Middle frontal gyrus (tissue), 1 donor: ENCODE measurements around the gene PTCHD4.

Experiments used
- DNase-seq: peaks from one replicate; pipeline ENCODE4 v3.0.0-alpha.2; 2015; ENCODE audit warnings: low spot score; ENCODE audit errors: extremely low spot score

The PTCHD4 gene

DNA sequence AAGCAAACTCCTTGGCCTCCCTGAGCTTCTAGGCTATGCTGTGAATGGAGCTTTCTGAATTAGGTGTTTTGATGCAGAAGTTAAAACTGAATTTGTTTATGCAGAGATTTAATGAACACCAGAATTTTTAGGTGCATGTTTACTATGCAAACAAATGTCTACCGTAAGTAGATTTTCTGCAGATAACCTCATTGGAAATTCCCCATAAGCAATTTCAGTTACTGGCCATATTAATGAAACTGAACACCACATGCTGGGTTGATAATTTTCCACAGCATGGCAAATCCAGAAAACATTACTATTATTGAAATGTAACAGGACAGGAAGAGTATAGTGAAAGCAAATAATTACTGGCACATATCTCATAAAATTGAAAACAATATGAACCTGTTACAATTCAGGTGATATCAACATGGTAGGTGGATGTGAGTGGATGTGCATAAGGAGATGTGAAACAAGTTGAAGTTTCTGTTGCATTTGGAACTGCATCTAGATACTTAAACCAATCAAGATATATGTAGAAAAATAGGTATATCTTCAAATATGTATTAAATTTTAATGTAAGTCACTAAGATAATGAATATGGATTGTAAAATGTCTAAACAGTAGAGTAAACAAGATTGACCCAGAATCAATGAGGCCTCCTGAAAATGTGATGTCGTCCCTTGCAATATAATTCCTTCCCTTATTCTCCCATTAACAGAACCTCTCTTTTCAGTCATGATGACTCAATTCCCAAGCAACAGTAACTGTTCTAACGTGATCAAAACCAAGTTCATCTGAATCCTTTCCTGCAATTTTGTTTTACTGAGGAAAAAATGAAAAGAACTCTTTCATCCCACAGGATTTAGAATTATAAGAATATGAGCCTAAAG lies 11.0 kb downstream of the PTCHD4 start:
- no peak for DNase-seq

DNA sequence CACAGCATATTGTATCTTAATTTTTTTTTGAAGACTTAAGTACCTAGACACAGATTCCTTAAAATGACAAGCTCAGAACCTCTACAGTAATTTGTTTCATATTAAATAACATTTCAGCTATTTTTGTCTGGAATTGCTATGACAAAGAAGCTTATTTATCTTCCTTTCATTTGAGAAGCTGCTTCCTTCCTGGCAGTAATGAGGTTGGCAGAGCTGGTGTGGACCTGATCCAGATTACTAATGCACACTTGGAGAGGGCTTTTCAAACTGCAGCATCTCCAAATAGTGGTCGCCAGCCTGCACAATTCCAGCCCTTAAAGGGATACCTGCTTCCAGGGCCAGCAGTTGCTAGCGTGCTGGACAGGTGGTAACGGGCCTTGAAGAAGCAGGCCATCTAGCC lies 12.1 kb downstream of the PTCHD4 start:
- no peak for DNase-seq

DNA sequence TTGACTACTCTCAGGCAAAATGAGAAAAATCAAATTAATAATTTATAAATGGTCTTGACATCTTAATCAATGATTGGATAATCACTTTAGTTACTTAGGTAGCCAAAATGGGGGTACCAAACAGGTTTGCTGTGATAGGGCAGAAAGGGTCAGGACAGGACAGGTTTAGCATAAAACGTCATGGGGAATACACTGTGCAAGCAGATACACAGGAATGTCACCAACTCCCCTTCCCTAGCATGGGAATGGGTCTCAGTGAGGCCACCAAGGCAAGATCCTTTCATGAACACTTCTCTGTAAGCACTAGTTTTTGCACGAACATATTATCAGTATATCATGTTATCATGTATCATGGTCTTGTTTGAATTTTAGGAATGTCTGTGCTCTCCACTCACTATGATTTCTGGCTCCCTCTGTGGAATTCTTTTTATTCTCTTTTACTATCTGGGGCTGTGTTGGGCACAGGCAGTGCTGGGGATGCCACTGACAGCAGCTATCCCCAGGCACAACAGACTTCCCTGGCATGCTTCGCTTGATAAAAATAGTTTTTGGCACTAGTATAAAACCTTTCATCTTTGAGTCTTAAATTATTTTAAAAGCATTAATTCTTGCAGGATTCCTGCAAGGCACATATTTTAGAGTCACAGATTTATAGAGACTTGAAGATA lies 18.3 kb downstream of the PTCHD4 start:
- no peak for DNase-seq

DNA sequence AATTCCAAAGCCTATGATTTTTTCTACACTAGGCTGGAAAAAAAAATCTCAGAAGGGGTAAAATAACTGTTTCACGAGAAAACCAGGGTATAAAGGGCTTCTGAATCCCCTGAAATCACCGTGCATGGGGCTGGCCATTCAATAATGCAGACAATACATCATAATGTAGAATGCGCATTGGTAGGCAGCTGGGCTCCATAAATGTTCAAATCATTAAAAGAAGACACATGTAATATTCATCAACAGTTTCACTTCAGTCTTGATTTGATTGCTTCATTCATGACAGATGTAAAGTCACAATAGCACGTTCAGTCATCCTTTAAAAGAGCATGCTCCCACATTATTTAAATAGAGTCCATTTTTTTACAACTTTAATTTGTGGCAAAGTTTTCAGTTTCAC lies 20.5 kb downstream of the PTCHD4 start:
- no peak for DNase-seq

DNA sequence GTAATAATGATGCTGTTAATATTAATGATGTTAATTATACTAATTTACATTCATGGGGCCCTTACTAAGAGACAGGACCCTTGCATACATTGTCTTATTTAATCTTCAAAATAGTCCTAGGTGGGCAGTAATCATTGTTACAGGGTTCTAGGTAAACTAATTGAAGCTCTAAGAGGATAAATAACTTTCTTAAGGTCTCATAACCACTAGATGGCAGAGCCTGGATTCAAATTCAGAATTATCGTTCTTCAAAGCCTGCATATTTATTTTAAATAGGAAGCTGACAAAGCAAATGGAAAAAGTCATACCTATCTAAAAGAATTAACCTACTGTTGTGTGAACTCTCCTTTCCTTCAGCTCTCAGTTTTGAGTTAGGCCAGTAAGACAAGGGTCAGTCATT lies 23.5 kb downstream of the PTCHD4 start:
- DNase-seq: no peak

DNA sequence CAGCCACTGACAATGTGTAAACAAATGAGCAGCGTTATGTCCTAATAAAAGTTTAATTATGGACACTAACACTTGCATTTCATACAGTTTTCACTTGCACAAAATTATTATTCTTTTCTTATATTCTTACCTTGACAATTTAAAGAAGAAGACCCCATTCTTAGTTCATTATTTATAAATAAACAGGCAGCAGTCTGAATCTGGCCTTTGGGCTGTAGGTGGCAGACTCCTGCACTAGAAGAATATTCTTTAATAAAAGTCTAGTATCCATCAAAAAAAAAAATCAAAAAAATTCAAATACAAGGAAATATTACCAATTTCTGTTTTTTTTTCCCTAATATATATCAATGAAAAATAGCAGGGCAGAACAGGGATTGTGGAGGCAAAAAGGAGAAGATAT lies 24.8 kb downstream of the PTCHD4 start:
- DNase-seq: no peak

DNA sequence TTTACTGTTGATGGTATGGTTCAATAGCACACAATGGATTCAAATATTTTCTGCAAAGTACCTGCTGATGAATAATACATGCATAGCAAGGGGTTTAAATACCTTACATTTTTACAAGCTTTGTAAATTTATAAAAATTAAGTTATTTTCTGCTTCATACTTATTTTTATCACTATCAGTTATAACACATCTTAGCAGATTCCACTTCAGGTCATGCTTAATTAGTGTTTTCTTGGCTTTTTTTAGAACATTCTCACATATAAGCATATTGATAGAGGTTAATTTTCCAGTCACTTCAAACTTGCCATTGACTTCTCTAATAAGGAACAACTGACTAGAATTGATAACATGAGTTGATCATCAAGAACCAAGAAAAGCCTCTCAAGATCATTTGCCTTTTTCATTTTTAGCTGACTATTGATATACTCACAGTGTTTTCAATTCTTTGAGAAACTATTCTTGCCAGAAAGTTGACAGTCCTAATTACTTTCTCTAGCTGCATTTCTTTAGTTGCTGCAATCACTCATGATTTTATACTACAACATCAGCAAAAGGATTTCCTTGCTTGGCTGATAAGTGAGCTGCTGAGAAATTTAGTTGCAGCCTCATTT lies 25.8 kb downstream of the PTCHD4 start:
- no peak for DNase-seq

DNA sequence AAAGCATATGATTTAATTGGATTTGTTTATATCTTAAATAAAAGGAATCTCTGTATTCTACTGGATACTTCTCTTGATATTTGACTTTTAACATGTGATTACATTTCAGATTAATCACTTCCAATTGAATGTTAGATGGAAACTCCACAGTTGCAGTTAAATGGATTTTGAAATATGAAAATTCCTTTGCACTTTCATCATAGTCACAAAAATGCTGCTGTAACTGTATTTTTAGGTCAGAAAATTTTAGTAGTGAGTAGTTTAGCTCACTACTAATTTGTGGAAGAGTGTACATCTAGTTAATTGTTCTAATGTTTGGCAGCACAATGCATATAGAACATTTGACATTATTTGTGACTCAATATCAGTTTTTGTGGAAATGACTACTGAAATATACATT lies 26.8 kb downstream of the PTCHD4 start:
- no peak for DNase-seq

DNA sequence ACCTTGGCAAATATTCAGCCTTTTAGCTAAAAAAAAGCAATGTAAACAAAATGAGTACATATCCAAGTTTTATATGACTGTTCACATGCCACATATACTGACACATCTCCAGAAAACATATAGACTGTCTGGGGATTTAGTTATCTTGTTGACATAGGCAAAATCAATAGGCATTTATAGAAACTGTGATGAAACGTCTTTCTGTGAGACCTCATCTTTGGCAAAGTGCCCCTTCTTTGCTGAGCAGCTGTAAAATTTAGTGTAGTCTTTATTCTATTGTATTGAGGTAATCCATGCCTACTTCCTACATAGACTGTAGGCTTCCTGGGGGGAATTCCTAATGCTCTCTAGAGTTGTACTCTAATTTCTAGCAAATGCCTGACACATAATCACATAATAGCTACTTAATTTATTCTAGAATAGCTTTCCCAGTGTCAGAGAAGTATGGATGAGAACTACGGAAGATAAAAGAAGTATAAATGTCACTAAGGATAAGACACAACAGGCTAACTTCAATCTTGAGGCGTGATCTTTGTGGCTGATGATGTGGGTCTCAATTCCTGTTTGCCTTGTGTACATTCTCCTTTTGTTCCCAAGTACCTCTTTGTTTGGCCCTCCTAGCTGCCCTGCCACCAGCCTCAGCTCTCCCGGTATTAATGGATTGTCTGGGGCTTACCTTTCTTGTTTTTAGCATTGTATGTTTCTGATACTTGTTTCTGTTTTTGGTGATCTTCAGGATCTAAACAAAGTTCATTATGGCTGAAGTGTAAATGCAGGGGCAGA lies 30.6 kb downstream of the PTCHD4 start:
- no peak for DNase-seq

DNA sequence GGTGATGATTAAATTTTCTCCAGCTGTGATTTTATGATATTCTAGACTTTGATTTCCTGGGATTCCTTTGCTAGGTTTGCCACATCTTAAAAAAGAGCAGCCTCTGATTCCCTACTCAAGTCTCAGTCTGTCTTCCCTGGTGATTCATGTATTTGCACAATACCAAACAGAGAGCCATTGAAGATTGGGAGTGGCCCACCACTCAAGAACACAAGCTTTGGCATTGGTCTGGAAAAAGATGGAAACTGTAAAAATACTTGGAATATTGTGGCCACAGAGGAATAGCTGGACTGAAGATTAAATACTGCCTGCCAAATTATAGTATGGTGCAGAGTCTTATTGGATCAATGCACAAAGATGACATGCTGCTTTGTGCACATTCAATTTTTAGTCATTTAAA lies 32.9 kb downstream of the PTCHD4 start:
- no peak for DNase-seq

DNA sequence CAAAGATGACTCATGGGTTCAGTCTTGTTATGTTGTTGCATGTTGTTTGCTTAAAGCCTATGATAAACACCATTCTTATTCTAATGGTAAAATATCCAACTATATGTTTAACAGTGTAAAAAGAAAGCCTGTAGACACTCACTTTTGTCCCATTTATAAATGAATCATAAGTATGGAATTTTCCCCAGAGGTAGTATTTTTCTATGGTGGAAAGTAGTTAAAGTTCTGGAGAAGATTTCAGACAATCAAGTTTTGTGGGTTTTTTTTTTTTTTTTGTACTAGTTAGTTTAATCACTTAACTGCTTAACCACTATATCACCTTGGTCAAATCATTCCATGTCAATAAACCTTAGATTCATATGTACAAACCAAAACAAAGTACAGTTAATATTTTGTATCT lies 35.8 kb downstream of the PTCHD4 start:
- no peak for DNase-seq

DNA sequence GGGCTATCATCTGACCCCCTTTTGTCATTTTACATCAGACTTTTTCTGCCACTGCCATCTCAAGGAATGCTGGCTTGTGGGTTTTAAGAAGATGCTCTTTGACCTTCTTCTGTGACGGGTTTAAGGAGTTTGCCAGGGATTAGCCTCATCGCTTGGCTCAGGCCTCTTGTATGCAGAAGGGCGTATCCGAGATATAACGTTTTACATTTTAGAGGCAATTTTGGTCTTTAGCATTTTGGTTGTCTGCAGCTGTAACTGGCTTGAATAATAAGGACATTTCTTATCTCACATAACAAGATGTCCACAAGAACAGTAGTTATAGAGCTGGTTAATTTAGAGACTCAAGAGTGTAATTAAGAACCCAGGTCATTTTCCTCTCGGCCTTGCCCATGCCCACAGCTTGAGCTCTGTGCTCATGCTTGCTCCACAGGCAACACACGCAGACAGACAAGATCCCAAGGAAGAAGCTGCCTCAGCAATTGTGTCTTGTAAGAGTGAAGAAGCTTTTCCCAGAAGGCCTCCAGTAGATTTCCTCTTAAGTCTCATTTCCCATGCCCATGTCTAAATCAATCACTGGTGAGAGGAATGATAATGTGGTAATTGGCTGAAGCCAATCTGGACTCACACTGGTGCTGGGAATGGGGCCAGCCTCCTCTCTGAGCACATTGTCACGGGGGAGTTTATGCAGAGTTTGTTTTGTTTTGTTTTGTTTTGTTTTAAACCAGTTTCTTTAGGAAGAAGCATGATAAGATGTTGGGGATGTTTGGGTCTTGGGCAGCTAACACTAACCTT lies 36.8 kb downstream of the PTCHD4 start:
- DNase-seq: no peak

DNA sequence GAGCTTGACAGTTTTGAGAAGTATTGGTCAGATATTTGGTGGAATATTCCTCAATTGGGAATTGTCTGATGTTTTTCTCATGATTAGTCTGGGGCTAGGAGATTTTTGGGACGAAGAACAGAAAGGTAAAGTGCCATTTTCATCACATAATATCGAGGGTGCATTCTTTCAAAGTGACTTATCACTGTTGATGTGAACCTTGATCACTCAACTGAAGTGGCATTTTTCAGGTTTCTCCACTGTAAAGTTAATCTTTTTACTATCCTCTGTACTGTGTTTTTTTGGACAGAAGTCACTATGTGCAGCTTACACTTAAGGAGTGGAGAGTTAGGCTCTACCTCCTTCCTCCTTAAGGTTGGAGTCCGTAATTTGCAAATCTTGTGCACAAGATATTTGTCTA lies 39.2 kb downstream of the PTCHD4 start:
- DNase-seq: no peak

DNA sequence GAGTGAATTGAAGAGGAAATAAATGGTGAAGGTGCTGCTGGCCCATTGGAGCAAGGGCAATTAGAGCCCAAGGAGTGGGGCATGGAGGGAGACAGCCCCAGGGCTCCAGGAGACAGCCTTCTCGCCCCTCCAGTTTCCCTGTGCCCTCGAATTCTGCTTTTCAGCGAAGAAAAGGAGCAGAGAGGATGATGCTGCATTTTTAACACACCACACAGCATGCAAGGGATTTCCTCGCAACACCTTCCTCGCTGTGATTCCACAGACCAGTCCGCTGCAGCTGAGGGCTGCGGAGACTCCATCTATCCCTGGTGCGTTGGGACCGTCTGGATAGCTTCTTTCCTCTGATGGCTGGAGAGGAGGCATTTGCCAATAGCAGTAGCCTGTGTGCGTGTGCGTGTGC lies 41.7 kb downstream of the PTCHD4 start:
- DNase-seq: no peak

DNA sequence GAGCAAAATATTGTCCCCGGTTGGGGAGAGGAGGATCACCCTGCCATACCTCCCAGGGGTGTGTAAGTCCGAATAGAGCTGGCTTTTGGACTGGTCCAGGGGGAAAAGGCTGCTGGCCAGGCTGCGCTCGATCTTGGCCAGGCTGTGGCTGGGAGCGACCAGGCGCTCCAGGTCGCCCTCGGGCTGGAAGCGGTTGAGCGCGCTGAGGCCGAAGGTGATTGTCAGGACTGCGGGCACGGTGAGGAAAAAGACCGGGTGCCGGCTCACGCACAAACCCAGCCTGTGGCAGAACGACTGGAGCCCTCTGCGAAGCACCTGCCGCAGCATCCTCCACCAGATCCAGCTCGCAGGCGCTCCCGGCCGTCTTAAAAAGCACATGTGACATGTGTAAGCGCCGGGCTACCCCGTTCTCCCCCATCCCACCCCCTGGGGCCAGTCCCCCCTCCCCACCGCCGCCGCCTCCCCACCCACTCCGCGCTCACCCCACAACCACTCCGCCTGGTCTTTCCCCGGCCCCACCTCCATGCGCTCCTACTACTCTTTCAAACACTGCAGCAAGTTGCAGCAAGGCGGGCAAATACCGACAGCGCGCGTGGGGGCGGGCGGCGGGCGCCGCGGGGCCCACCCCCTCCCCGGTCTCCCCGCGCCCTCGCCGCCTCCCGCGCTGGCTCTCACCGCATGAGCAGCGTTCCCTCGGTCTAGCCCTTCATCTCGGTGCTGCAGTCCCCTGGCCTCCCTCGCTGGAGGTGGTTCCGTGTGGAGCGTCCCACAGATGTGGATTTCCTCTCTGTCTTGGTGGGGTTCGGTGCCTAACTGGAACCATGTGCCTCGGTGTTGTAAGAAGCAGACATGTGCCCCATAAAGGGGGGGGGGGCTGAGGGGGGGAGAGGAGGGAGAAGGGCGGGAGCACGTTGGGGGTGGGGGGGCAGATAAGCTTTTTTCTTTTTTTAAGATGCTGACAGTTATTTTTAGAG lies 42.4 kb downstream of the PTCHD4 start:
- DNase-seq: no peak

DNA sequence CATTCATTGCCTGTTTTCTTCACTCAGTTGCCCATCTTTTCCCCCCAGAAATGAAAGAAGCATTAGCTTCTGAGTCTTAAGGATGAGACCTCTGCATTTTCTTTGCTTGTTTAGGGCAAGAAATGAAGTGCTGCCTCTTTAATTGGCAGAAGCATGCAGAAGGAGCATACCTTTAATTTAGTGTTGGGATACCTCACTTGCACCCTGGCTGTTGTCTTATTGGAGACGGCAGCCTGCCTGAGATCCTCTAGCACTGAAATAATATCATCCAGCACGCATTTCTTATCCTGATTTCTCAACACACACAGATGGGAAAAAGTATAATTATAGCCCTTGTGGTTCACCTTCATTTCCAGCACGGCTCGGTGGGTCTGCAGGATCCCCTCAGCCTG lies 43.1 kb downstream of the PTCHD4 start:
- DNase-seq: no peak

DNA sequence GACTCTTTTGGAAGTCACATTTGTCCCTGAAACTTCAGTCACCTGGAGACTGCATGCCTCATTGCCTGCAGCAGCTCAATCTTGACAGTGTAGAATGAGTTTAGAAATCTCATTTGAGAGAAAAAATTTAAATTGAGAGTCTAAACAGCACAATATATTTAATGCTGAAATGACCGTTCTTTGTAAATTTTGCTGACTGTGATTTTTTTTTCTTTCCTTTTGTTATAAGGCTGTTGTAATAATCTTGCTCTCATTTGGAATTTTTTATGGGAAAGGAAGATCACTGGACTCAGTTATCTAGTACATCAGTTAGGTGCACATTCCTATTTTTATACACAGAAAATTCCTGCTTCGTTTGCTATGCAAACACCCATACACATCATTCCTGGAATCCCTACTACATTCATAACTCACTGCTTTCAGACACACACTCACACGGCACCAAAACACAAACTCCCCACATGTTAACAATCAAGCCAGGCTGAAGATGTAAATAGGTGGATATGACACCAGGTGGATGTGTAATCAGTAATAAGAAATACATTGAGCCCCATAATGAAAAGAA lies 43.8 kb downstream of the PTCHD4 start:
- no peak for DNase-seq

DNA sequence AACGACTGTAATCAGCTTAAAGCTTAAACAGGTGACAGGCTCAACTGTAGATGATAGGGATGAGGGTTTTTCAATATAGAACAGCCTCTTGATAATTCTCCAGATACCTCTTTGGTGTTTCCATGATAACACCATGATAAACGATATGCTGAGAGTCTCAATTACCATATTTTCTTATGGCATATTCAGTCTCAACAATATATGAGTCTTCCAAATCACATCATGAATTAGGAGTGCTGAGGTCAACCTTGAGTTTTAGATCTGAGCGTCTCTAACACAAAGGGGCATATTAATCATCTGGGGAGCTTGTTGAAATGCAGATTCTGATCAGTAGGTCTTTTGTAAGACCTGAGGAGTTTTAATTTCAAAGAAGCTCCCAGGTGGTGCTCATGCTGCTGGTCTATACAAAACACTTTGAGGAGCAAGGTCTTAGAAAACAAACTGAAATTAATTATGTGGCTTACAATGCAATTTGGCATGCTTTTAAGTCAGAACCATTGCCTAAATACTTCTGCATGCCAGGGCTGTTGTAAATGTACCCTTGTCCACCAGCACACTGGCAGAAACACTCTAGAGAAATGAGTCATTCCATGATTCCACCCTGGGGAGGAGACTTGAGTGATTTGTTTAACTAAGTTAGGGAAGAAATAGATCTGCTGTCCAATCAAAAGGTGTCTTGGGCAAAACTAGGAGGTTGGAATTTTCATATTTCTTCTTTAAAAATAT lies 49.6 kb downstream of the PTCHD4 start:
- no peak for DNase-seq
